KG1 (cell line): ENCODE data around the gene KISS1.

Experiments used
- DNase-seq: peaks from one replicate; lab custom pipeline; 2025; lab: John Stamatoyannopoulos, UW

Gene KISS1

GRCh38 chr1:204191456-204191855 lies 4.8 kb downstream of the KISS1 start:
- no peak for DNase-seq

- DNase-seq, result peak; percentile 28
Measured at GRCh38 chr1:204190212-204191211, 5.8 kb downstream of the KISS1 start.

GRCh38 chr1:204188959-204189639 lies 7.2 kb downstream of the KISS1 start:
- DNase-seq, result no peak

- no peak for DNase-seq
Measured at GRCh38 chr1:204186597-204186996, 9.7 kb downstream of the KISS1 start.

GRCh38 chr1:204181116-204181515 lies 15.2 kb downstream of the KISS1 start:
- DNase-seq, result no peak

- no peak for DNase-seq
Measured at GRCh38 chr1:204180133-204180532, 16.2 kb downstream of the KISS1 start.

- no peak for DNase-seq
Measured at GRCh38 chr1:204178487-204179281, 17.6 kb downstream of the KISS1 start.

- DNase-seq, result no peak
Measured at GRCh38 chr1:204177133-204177532, 19.2 kb downstream of the KISS1 start.

GRCh38 chr1:204176049-204176448 lies 20.2 kb downstream of the KISS1 start:
- DNase-seq, result no peak

GRCh38 chr1:204174958-204175357 lies 21.3 kb downstream of the KISS1 start:
- DNase-seq, result no peak

GRCh38 chr1:204172404-204173029 lies 23.8 kb downstream of the KISS1 start:
- DNase-seq, result no peak

GRCh38 chr1:204171751-204172178 lies 24.5 kb downstream of the KISS1 start:
- DNase-seq, result no peak

- DNase-seq, result no peak
Measured at GRCh38 chr1:204170494-204171155, 25.7 kb downstream of the KISS1 start.

GRCh38 chr1:204169858-204170257 lies 26.4 kb downstream of the KISS1 start:
- DNase-seq, result no peak

GRCh38 chr1:204167730-204168129 lies 28.6 kb downstream of the KISS1 start:
- DNase-seq, result no peak

- no peak for DNase-seq
Measured at GRCh38 chr1:204166219-204166618, 30.1 kb downstream of the KISS1 start, which contains the start of gene REN. REN (minus strand) TSS chr1:204166337; CDS start chr1:204166293, 44 bp downstream.

GRCh38 chr1:204162494-204163074 lies 33.7 kb downstream of the KISS1 start:
- peak; percentile 53 for DNase-seq

GRCh38 chr1:204161609-204162493 lies 34.4 kb downstream of the KISS1 start:
- no peak for DNase-seq

GRCh38 chr1:204157962-204158361 lies 38.3 kb downstream of the KISS1 start:
- DNase-seq, result no peak

- no peak for DNase-seq
Measured at GRCh38 chr1:204155881-204156280, 40.4 kb downstream of the KISS1 start.
